Stimulated activated memory B cell treated with anti-CD40 and anti-IgM and Interleukin-4, amounts not matched to agents 10 μg/mL and 1 μg/mL and 100 μg/mL, for 72 hours (primary cell): ENCODE measurements around the gene LGALS12.

Experiments
- ATAC-seq: fragments of 150-1000 bp; cut with Tn5 transposase; 2 replicates; pipeline ENCODE4 v1.10.0; 2021
- H3K27ac Mint-ChIP-seq: one replicate; pipeline ENCODE4 v1.8.0; 2022; ENCODE audit warnings: mild to moderate bottlenecking, mixed read lengths
- H3K27me3 Mint-ChIP-seq: one replicate; pipeline ENCODE4 v1.8.0; 2022; ENCODE audit warnings: mixed read lengths
- H3K36me3 Mint-ChIP-seq: one replicate; pipeline ENCODE4 v1.8.0; 2022; ENCODE audit warnings: mixed read lengths
- H3K4me1 Mint-ChIP-seq: one replicate; pipeline ENCODE4 v1.8.0; 2022; ENCODE audit warnings: mixed read lengths
- H3K4me3 Mint-ChIP-seq: one replicate; pipeline ENCODE4 v1.8.0; 2022; ENCODE audit warnings: mild to moderate bottlenecking, moderate library complexity, mixed read lengths
- H3K9me3 Mint-ChIP-seq: one replicate; pipeline ENCODE4 v1.8.0; 2022; ENCODE audit warnings: mixed read lengths

Gene LGALS12

GRCh38 chr11:63493127-63493526 lies 12.8 kb upstream of the LGALS12 start:
- H3K9me3 Mint-ChIP-seq: peaks cover 4% of the 10 kb centered on the region
- H3K4me3 Mint-ChIP-seq: no peak overlapping the region
- H3K36me3 Mint-ChIP-seq: no peaks in the 10 kb centered on the region
- peaks cover 7% of the 10 kb centered on the region for H3K4me1 Mint-ChIP-seq
- no peak overlapping the region for H3K27ac Mint-ChIP-seq
- H3K27me3 Mint-ChIP-seq: peaks cover 84% of the 10 kb centered on the region
- ATAC-seq: no peak

- Mint-ChIP-seq H3K9me3 (peaks cover 12% of the 10 kb centered on the region), H3K36me3 (no peaks in the 10 kb centered on the region), H3K4me3 (no peak overlapping the region), H3K4me1 (peaks cover 7% of the 10 kb centered on the region), H3K27ac (no peak overlapping the region), H3K27me3 (peaks cover 89% of the 10 kb centered on the region)
- no peak for ATAC-seq
Observed at GRCh38 chr11:63494975-63495374, 10.9 kb upstream of the LGALS12 start.

GRCh38 chr11:63499874-63500273 lies 6.0 kb upstream of the LGALS12 start:
- peaks cover 13% of the 10 kb centered on the region for H3K9me3 Mint-ChIP-seq
- no peak for ATAC-seq
- no peaks in the 10 kb centered on the region for H3K4me1 Mint-ChIP-seq
- peaks cover 40% of the 10 kb centered on the region for H3K27me3 Mint-ChIP-seq
- H3K4me3 Mint-ChIP-seq: no peak overlapping the region
- H3K36me3 Mint-ChIP-seq: no peaks in the 10 kb centered on the region
- no peak overlapping the region for H3K27ac Mint-ChIP-seq

- no peak overlapping the region for H3K4me3 Mint-ChIP-seq
- ATAC-seq: no peak
Observed at GRCh38 chr11:63501236-63501635, 4.6 kb upstream of the LGALS12 start.

GRCh38 chr11:63502252-63502820 lies 3.5 kb upstream of the LGALS12 start:
- no peak for ATAC-seq
- Mint-ChIP-seq H3K9me3 (peaks cover 13% of the 10 kb centered on the region), H3K4me1 (peaks cover 14% of the 10 kb centered on the region), H3K4me3 (no peak overlapping the region), H3K27ac (no peak overlapping the region), H3K36me3 (no peaks in the 10 kb centered on the region), H3K27me3 (peaks cover 39% of the 10 kb centered on the region)

More at GRCh38 chr11:63501236-63501635, 4.6 kb upstream of the LGALS12 start:
- peaks cover 13% of the 10 kb centered on the region for H3K9me3 Mint-ChIP-seq
- H3K36me3 Mint-ChIP-seq: no peaks in the 10 kb centered on the region
- peaks cover 9% of the 10 kb centered on the region for H3K4me1 Mint-ChIP-seq
- H3K27ac Mint-ChIP-seq: no peak overlapping the region
- H3K27me3 Mint-ChIP-seq: peaks cover 39% of the 10 kb centered on the region

- ATAC-seq: no peak
- Mint-ChIP-seq H3K27me3 (peaks cover 37% of the 10 kb centered on the region), H3K36me3 (no peaks in the 10 kb centered on the region), H3K4me1 (peaks cover 14% of the 10 kb centered on the region), H3K27ac (no peak overlapping the region), H3K9me3 (peaks cover 12% of the 10 kb centered on the region), H3K4me3 (no peak overlapping the region)
Observed at GRCh38 chr11:63503492-63503891, 2.4 kb upstream of the LGALS12 start.

- no peaks in the 10 kb centered on the region for H3K36me3 Mint-ChIP-seq
- no peak overlapping the region for H3K4me3 Mint-ChIP-seq
- H3K9me3 Mint-ChIP-seq: peaks cover 9% of the 10 kb centered on the region
- no peak overlapping the region for H3K27ac Mint-ChIP-seq
- no peak for ATAC-seq
- H3K27me3 Mint-ChIP-seq: peaks cover 37% of the 10 kb centered on the region
- H3K4me1 Mint-ChIP-seq: peaks cover 14% of the 10 kb centered on the region
Observed at GRCh38 chr11:63504054-63504453, 1.8 kb upstream of the LGALS12 start.

GRCh38 chr11:63504933-63505586 lies 824 bp upstream of the LGALS12 start:
- Mint-ChIP-seq H3K36me3 (no peaks in the 10 kb centered on the region), H3K9me3 (peaks cover 5% of the 10 kb centered on the region), H3K27me3 (peaks cover 46% of the 10 kb centered on the region), H3K4me3 (no peak overlapping the region), H3K4me1 (peaks cover 14% of the 10 kb centered on the region), H3K27ac (no peak overlapping the region)
- ATAC-seq: no peak

GRCh38 chr11:63506876-63507275 lies 992 bp downstream of the LGALS12 start:
- H3K4me3 Mint-ChIP-seq: no peak overlapping the region
- no peak for ATAC-seq
- no peaks in the 10 kb centered on the region for H3K9me3 Mint-ChIP-seq
- no peaks in the 10 kb centered on the region for H3K36me3 Mint-ChIP-seq
- H3K27me3 Mint-ChIP-seq: peaks cover 60% of the 10 kb centered on the region
- peaks cover 14% of the 10 kb centered on the region for H3K4me1 Mint-ChIP-seq
- no peak overlapping the region for H3K27ac Mint-ChIP-seq

GRCh38 chr11:63507511-63507910 lies 1.6 kb downstream of the LGALS12 start:
- H3K27ac Mint-ChIP-seq: no peak overlapping the region

GRCh38 chr11:63508009-63508408 lies 2.1 kb downstream of the LGALS12 start:
- H3K4me1 Mint-ChIP-seq: peaks cover 14% of the 10 kb centered on the region
- no peaks in the 10 kb centered on the region for H3K36me3 Mint-ChIP-seq
- H3K27me3 Mint-ChIP-seq: peaks cover 60% of the 10 kb centered on the region
- ATAC-seq: no peak
- H3K4me3 Mint-ChIP-seq: no peak overlapping the region
- H3K9me3 Mint-ChIP-seq: no peaks in the 10 kb centered on the region
- no peak overlapping the region for H3K27ac Mint-ChIP-seq

More at GRCh38 chr11:63507511-63507910, 1.6 kb downstream of the LGALS12 start:
- Mint-ChIP-seq H3K4me3 (no peak overlapping the region), H3K4me1 (peaks cover 14% of the 10 kb centered on the region), H3K9me3 (no peaks in the 10 kb centered on the region), H3K27me3 (peaks cover 60% of the 10 kb centered on the region), H3K36me3 (no peaks in the 10 kb centered on the region)
- ATAC-seq: no peak

GRCh38 chr11:63508745-63509144 lies 2.9 kb downstream of the LGALS12 start:
- peaks cover 60% of the 10 kb centered on the region for H3K27me3 Mint-ChIP-seq
- H3K27ac Mint-ChIP-seq: no peak overlapping the region
- no peaks in the 10 kb centered on the region for H3K36me3 Mint-ChIP-seq
- no peak overlapping the region for H3K4me3 Mint-ChIP-seq
- ATAC-seq: no peak
- no peaks in the 10 kb centered on the region for H3K9me3 Mint-ChIP-seq
- H3K4me1 Mint-ChIP-seq: peaks cover 14% of the 10 kb centered on the region

GRCh38 chr11:63510360-63511047 lies 4.6 kb downstream of the LGALS12 start:
- Mint-ChIP-seq H3K9me3 (no peaks in the 10 kb centered on the region), H3K27ac (no peak overlapping the region), H3K27me3 (peaks cover 57% of the 10 kb centered on the region), H3K4me3 (no peak overlapping the region), H3K36me3 (no peaks in the 10 kb centered on the region), H3K4me1 (peaks cover 12% of the 10 kb centered on the region)
- no peak for ATAC-seq

GRCh38 chr11:63511048-63511748 lies 5.3 kb downstream of the LGALS12 start:
- no peak for ATAC-seq
- Mint-ChIP-seq H3K27ac (no peak overlapping the region), H3K36me3 (no peaks in the 10 kb centered on the region), H3K9me3 (no peaks in the 10 kb centered on the region), H3K27me3 (peaks cover 50% of the 10 kb centered on the region), H3K4me1 (peaks cover 5% of the 10 kb centered on the region), H3K4me3 (no peak overlapping the region)

GRCh38 chr11:63512816-63513215 lies 6.9 kb downstream of the LGALS12 start:
- Mint-ChIP-seq H3K36me3 (no peaks in the 10 kb centered on the region), H3K27ac (no peak overlapping the region), H3K4me3 (no peak overlapping the region), H3K27me3 (peaks cover 34% of the 10 kb centered on the region), H3K9me3 (no peaks in the 10 kb centered on the region), H3K4me1 (no peaks in the 10 kb centered on the region)
- ATAC-seq: no peak
